ENCODE results near the gene NR2F2. TPM values are rescaled to one million over a fixed set of nuclear protein-coding genes. Genes with fewer than 3 reads are reported as not detected.

NR2F2 gene
- polyA plus RNA-seq (ENCODE audit: insufficient read length): 64.7 TPM

GRCh38 chr15:96330450-96331143 lies at the start of gene NR2F2:
Gene NR2F2, plus strand, starts transcription at chr15:96330700. Its CDS starts 1,406 bp downstream, at chr15:96332106.
- DNase-seq: peak; percentile 100

DNA sequence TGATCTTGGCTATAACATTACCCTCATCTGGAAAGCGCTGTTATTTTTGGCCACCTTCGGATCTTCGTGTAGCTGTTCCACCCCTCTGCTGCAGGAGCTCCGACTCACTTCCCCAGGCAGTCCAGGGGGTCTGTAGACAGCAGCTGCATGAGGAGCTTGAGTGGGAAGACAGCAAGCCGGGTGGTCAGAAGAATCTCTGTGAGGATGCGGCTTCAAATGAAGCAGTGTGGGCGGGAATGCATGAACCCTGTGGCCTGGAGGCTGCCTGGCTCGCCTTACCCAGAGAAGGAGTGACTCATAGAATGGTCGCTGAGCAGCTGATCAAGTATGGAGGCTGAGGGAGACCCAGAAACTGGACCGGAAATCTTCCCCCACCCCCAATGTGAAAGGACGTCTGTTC lies 45.2 kb upstream of the NR2F2 start:
- no peak for DNase-seq

GRCh38 chr15:96285729-96286254 lies 44.7 kb upstream of the NR2F2 start:
- DNase-seq: no peak

GRCh38 chr15:96290679-96291078 lies 39.8 kb upstream of the NR2F2 start:
- no peak for DNase-seq

DNA sequence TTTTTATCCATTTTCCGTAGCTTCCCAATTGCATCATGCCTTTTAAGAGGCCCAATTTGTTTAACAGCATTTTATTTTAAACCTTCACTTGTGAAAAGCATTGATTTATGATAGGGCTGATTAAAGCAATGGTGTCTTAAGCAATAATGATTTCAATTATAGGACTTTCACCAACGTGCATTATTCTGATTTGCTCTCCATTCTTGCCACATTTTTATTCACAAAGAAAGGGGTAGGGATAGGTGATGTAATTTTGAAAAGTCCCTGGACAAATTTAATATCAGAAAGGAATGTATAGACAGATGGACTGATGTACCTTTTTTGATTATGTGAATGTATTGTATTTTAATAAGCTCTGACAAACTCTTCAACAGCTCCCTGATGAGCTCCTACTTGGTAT lies 37.9 kb upstream of the NR2F2 start:
- DNase-seq: no peak

GRCh38 chr15:96293441-96293840 lies 37.1 kb upstream of the NR2F2 start:
- DNase-seq: no peak

DNA sequence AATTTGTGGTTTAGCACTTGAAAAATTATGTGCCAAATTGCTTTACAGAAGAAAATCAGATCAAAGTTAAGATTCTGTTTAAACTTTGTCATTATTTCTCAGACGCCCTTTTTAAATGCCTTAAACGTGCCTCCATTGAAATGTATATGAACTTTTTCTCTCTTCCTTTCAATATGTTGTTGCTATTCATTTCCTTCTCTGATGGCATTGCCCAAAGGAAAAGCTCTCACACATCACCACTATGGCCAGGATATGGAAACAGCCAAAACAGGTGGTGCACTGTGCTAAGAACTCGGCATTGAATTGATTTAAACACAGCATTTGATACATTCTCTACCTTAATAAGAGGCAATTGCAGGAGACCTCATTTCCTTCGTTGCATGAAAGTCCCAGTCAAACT lies 35.7 kb upstream of the NR2F2 start:
- DNase-seq: no peak

- no peak for DNase-seq
These were observed 34.2 kb upstream of the NR2F2 start for GRCh38 chr15:96296264-96296663.

DNA sequence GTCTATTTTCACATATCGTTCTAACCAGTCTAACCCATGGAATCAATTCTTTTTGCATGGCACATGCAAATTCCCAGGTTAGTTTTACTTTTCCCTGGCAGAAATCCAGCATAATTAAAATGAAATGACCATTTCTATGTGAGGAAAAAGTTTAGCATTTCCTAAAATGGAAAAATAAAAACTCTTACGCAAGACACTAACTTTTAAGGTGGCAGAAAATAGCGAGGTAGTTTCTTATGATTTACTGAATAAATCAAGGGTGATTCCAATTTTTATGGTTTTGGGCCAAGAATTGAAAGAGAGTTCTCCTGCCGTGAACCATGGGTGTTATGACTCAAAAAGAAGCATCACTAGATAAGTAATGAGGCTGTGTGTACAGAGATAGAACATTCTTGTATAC lies 32.7 kb upstream of the NR2F2 start:
- DNase-seq: no peak

DNA sequence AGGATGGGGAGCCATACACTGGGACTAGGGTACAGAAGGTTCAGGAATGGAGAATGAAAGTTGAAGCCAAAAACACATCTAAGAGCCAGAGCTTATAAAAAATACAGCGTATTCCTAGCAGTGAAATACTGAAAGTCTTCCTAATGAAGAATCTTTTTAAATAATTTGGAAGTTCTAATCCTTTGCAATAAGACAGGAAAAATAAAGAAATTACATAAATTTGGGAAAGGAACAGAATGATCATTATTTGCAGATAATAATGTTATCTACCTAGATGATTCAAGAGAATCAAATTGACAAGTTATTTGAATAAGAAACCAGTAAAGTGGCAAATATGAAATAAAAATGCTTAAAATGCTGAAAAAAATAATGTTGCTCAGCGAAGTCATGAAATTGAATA lies 32.3 kb upstream of the NR2F2 start:
- no peak for DNase-seq

GRCh38 chr15:96300836-96301235 lies 29.7 kb upstream of the NR2F2 start:
- no peak for DNase-seq

DNA sequence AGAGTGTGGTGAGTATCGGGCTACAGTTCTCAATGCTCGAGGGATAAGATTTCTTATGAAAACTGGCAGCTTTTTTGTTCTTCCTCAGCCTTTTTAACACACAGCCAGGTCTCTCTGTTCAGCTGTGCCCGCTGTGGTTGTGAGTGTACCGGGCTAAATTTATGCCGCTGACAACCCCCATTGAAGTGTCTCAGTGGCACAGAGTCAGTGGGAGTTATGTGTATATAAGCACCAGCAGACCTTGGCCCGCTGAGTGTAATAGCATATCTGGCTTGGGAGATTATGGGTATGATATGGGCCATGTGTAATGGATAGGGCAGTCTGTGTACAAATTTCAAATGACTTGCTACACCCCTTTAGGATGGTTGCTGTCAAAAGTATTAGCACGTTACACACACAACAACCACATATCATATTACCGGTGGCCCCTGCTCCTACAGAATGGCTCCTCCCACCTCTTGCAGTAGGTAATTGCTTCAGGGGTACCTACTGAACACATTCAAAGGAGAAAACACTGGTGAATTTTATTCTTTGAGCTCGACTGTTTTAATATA lies 26.9 kb upstream of the NR2F2 start:
- no peak for DNase-seq

- no peak for DNase-seq
These were observed 25.7 kb upstream of the NR2F2 start for GRCh38 chr15:96304839-96305238.

DNA sequence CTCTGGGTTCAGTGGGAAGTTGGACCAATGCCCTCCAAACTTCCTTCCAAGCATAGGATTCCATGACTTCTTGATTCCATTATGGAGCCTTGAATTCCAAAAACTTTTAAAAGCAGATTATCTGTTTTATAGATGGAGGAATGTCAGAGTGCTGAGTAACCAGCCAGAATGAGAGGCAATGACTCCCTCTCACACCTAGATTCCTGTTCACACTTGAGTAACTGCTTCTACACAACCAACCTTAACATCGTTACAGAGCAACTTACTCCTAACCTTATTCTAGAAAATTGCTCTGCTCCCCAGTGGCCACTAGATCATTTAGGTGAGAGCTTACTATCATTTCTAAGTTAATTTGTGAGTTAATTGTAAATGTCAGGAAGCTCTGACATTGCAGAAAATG lies 24.2 kb upstream of the NR2F2 start:
- DNase-seq: no peak

GRCh38 chr15:96307856-96308394 lies 22.6 kb upstream of the NR2F2 start:
- no peak for DNase-seq

DNA sequence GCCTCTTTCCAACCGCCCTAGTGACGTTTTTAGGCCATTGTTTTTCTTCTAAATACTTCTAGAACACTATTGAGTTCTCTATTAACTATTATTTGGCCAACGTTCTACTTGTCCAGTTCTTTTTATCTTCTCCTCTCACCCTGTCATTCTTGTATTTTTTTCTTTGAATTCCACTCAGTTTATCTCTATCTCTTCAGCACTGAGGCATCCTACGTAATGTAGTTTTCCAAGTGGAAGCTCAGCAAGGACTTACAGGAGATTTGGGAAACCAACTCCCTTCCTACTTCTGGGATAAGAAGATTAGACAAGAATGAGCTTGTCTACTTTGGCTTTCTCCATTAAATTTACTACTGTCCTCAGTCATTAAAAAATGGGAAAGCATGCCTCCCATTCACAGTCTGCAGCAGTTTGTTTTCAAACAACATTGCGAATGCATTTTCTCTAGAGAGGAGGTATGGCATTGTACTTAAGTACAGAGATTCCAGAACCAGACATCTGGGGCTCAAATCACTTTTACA lies 21.3 kb upstream of the NR2F2 start:
- DNase-seq: no peak

GRCh38 chr15:96311256-96311955 lies 19.1 kb upstream of the NR2F2 start:
- DNase-seq: no peak

- DNase-seq: no peak
These were observed 18.6 kb upstream of the NR2F2 start for GRCh38 chr15:96311956-96312294.

DNA sequence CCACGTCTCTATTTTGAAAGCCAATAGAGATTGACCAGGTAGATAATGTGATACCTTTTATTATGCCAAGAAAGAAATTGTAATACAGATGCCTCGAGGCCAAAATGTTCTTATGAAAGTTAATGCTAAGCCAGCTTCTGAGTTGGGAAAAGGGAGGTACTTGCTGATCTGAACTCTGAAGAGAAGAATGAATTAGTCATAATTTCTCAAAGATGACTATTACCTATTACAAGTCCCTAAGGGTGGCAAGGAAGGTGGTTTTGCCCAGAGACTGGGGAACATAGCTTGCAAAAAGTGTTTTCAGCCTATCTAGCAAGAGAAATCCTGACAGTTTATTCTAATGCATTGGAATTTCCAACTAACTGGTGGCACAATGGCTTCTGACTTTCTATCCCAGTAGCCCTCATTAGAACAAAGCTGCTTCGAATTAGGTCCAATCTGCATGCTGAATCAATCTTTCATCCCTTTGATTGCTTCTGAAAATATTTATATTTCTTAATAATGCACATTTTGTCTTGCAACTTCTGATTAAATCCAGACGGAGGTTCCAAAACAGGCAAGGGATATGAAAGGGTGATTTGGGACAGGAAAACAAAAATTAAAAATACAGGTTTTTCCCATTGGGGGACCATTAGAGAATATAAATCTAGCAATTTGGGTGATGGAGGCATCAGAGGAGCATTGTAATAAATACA lies 17.7 kb upstream of the NR2F2 start:
- no peak for DNase-seq

- DNase-seq: no peak
These were observed 16.0 kb upstream of the NR2F2 start for GRCh38 chr15:96314518-96314917.

- no peak for DNase-seq
These were observed 15.5 kb upstream of the NR2F2 start for GRCh38 chr15:96314963-96315362.

DNA sequence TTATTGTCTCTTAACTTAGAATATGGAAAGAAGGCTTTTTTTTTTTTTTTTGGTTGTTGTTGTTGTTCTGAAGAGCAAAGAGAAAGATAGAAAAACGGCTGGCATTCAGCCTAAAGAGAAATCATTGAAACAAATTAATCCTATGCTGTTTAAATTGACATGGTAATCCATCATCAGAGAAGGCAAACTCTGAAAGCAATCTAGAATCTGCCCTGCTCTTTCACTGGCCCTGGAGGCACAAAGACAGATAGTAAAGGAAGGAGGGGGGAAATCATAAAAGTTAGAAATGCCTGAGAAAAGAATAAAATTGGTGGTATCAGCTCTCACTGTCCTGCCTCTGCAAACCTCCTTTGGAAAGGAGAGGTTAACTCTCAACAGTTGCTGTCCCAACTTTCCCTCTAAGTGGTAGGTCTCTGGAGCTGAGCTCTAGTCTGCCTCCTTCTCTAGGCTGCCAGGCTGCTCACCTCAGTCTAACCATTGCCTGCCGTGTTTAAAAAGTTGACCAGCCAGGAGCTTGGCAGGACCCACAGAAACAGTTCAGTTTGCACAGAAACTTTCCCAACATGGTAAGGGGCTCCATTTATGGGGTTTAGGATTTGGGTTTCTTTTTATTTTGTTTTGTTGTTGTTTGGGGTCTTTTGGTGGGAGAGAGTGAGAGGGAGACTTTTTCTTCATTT lies 13.4 kb upstream of the NR2F2 start:
- no peak for DNase-seq
